Peyer's patch (tissue), 4 donors: ENCODE results near the gene FAM118B. TPM values are rescaled to one million over a fixed set of nuclear protein-coding genes. Genes with fewer than 3 reads are reported as not detected.
A peak's percentile ranks its signal among the peaks of the same experiment; 100 is the strongest.

Experiments used
- DNase-seq, 3 donors: peaks; one replicate each; pipeline ENCODE4 v3.0.0-alpha.2; 2017 to 2019
- H3K27ac ChIP-seq, 4 donors: fragments of 200-600 bp; sonication (generic); one replicate each; pipeline ENCODE4 v1.5.1; 2016 to 2019
- H3K27me3 ChIP-seq, 2 donors: fragments of 200-600 bp; sonication (generic); one replicate each; pipeline ENCODE4 v1.5.1; 2019
- H3K36me3 ChIP-seq, 3 donors: fragments of 200-600 bp; sonication (generic); one replicate each; pipeline ENCODE4 v1.5.1; 2016 to 2019
- H3K4me1 ChIP-seq, 4 donors: fragments of 200-600 bp; sonication (generic); one replicate each; pipeline ENCODE4 v1.5.1; 2016 to 2019
- H3K4me3 ChIP-seq, 4 donors: fragments of 200-600 bp; sonication (generic); 1 replicate in 3 of 4; 2 replicates in 1 of 4; pipeline ENCODE4 v1.5.1; 2016 to 2019; ENCODE audit warnings: mild to moderate bottlenecking in 1 of 4
- H3K9me3 ChIP-seq, 4 donors: fragments of 200-600 bp; sonication (generic); one replicate each; pipeline ENCODE4 v1.5.1; 2016 to 2019; ENCODE audit warnings: mild to moderate bottlenecking in 1 of 4
- POLR2A ChIP-seq, 2 donors: fragments of 450-650 bp; IDR thresholded peaks; one replicate each; pipeline ENCODE4 v1.5.1; 2017; ENCODE audit warnings: antibody characterized with exemption in 2 of 2, mild to moderate bottlenecking in 2 of 2, moderate library complexity in 2 of 2
- total RNA-seq, 4 donors: library from RNA; depleted of rRNA; stranded (reverse); fragments of >200 nt; gene quantifications; one replicate each; pipeline ENCODE4 v1.1.0, GENCODE V29; 2016
- TF ChIP-seq, protein P1 (sequence below), 6 experiments: fragments of 450-650 bp in 4 of 6; fragments of 200-600 bp in 2 of 6; sonication (generic) in 1 of 6; IDR thresholded peaks; one replicate each; pipeline ENCODE4 v1.5.1; 2017 to 2019; ENCODE audit warnings: antibody characterized with exemption in 6 of 6, mild to moderate bottlenecking in 3 of 6, moderate library complexity in 1 of 6

FAM118B gene
- total RNA-seq, 4 donors from 2014 or later = 22.9 to 36.9 (median 29.5) TPM

DNA sequence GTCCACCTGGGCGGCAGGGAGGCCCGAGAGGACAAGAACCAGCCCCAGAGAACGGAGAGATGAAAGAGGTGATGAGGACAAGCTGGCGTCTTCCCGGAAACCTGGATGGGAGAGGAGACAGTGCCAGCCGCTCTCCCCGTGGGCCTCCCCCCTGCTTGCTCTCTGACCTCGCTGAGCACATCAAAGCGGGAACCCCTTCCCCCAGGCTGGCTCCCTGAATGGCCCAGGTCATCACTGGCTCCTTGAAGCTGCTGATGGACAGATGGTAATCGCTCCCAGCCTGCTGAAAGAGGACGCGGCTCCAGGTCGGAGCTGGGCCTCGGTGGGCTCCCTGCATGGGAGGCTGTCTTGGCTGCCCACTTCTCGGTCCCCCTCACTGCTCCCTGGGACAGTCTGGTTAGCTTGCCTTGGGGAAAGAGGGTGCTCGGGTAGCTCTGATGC lies 18.5 kb upstream of the FAM118B start:
- Histone ChIP-seq H3K9me3 (no peaks in the 10 kb centered on the region), H3K27me3 (no peaks in the 10 kb centered on the region), H3K4me3 (no peak overlapping the region), H3K4me1 (peaks cover 0 to 4% (median 0%) of the 10 kb centered on the region in 4 donors), H3K36me3 (peaks cover 0 to 36% (median 0%) of the 10 kb centered on the region in 3 donors), H3K27ac (no peak overlapping the region)
- no peak for TF ChIP-seq POLR2A (IDR thresholded peaks at IDR 0.05)
- TF ChIP-seq, protein P1, sequence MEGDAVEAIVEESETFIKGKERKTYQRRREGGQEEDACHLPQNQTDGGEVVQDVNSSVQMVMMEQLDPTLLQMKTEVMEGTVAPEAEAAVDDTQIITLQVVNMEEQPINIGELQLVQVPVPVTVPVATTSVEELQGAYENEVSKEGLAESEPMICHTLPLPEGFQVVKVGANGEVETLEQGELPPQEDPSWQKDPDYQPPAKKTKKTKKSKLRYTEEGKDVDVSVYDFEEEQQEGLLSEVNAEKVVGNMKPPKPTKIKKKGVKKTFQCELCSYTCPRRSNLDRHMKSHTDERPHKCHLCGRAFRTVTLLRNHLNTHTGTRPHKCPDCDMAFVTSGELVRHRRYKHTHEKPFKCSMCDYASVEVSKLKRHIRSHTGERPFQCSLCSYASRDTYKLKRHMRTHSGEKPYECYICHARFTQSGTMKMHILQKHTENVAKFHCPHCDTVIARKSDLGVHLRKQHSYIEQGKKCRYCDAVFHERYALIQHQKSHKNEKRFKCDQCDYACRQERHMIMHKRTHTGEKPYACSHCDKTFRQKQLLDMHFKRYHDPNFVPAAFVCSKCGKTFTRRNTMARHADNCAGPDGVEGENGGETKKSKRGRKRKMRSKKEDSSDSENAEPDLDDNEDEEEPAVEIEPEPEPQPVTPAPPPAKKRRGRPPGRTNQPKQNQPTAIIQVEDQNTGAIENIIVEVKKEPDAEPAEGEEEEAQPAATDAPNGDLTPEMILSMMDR (IDR thresholded peaks at IDR 0.05) = no peak
- no peak for DNase-seq

- no peaks in the 10 kb centered on the region for H3K4me1 ChIP-seq
- no peak for TF ChIP-seq POLR2A (IDR thresholded peaks at IDR 0.05)
- TF ChIP-seq, protein P1 (IDR thresholded peaks at IDR 0.05) = peak in 5 of 6 experiments; percentile 44 to 91 (median 85)
- H3K4me3 ChIP-seq = no peak overlapping the region
- peaks cover 0 to 43% (median 0%) of the 10 kb centered on the region in 3 donors for H3K36me3 ChIP-seq
- no peaks in the 10 kb centered on the region for H3K27me3 ChIP-seq
- DNase-seq = peak in 1 of 3 donors; percentile 72
- no peaks in the 10 kb centered on the region for H3K9me3 ChIP-seq
- no peak overlapping the region for H3K27ac ChIP-seq
Observed at GRCh38 chr11:126194121-126194543, 17.4 kb upstream of the FAM118B start.

- Histone ChIP-seq H3K36me3 (peaks cover 0 to 51% (median 0%) of the 10 kb centered on the region in 3 donors), H3K4me3 (no peak overlapping the region), H3K4me1 (no peaks in the 10 kb centered on the region), H3K9me3 (no peaks in the 10 kb centered on the region), H3K27ac (no peak overlapping the region), H3K27me3 (no peaks in the 10 kb centered on the region)
- no peak for DNase-seq
- TF ChIP-seq, protein P1 (IDR thresholded peaks at IDR 0.05) = no peak
- no peak for TF ChIP-seq POLR2A (IDR thresholded peaks at IDR 0.05)
Observed at GRCh38 chr11:126195119-126195518, 16.5 kb upstream of the FAM118B start.

GRCh38 chr11:126197277-126197939 lies 14.2 kb upstream of the FAM118B start:
- Histone ChIP-seq H3K4me3 (no peak overlapping the region), H3K27me3 (no peaks in the 10 kb centered on the region), H3K36me3 (peaks cover 0 to 73% (median 6%) of the 10 kb centered on the region in 3 donors), H3K27ac (no peak overlapping the region), H3K9me3 (no peaks in the 10 kb centered on the region), H3K4me1 (no peaks in the 10 kb centered on the region)
- TF ChIP-seq, protein P1 (IDR thresholded peaks at IDR 0.05) = no peak
- no peak for TF ChIP-seq POLR2A (IDR thresholded peaks at IDR 0.05)
- DNase-seq = no peak

DNA sequence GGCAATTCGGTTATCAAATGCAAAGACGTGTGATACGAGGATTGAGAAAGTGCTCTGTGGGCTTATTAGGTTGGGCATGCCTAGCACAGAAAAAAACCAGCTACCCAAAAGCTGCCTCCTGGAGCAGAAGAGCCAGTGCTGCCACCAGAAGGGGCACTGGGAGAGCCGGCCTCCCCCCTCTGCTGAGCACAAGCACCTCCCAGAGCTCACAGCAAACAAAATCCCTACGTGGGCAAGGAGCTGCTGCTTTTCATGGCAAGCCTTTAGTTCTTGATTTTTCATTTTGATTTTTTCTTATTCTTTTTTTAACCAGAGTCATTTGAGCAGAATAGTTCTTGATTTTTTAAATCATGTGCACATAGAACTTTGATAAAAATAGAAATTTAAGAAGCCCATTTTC lies 12.9 kb upstream of the FAM118B start:
- no peaks in the 10 kb centered on the region for H3K4me1 ChIP-seq
- H3K36me3 ChIP-seq = peaks cover 0 to 74% (median 6%) of the 10 kb centered on the region in 3 donors
- H3K9me3 ChIP-seq = no peaks in the 10 kb centered on the region
- H3K27me3 ChIP-seq = no peaks in the 10 kb centered on the region
- no peak overlapping the region for H3K4me3 ChIP-seq
- H3K27ac ChIP-seq = no peak overlapping the region
- TF ChIP-seq, protein P1 (IDR thresholded peaks at IDR 0.05) = no peak
- TF ChIP-seq POLR2A (IDR thresholded peaks at IDR 0.05) = no peak
- DNase-seq = no peak
